ENCODE data around the gene LRRC31. TPM values are rescaled to one million over a fixed set of nuclear protein-coding genes. Genes with fewer than 3 reads are reported as not detected.

Gene LRRC31
- total RNA-seq, 4 donors from 2014 or later: not detected

GRCh38 chr3:169895072-169895471 is 25.3 kb upstream of the LRRC31 start:
- Histone ChIP-seq H3K27ac (replicated peaks in 1 of 4) (no peak overlapping the region), H3K4me1 (no peaks in the 10 kb centered on the region), H3K36me3 (no peaks in the 10 kb centered on the region), H3K4me3 (no peak overlapping the region), H3K9me3 (no peaks in the 10 kb centered on the region), H3K27me3 (no peaks in the 10 kb centered on the region)
- intact Hi-C loops (cut with DNase I): no loop called here
- no peak for DNase-seq (ENCODE audit: extremely low spot score)
- WGBS: 67% methylated on average over 6 of the region's 6 CpGs
- TF ChIP-seq, protein P1, sequence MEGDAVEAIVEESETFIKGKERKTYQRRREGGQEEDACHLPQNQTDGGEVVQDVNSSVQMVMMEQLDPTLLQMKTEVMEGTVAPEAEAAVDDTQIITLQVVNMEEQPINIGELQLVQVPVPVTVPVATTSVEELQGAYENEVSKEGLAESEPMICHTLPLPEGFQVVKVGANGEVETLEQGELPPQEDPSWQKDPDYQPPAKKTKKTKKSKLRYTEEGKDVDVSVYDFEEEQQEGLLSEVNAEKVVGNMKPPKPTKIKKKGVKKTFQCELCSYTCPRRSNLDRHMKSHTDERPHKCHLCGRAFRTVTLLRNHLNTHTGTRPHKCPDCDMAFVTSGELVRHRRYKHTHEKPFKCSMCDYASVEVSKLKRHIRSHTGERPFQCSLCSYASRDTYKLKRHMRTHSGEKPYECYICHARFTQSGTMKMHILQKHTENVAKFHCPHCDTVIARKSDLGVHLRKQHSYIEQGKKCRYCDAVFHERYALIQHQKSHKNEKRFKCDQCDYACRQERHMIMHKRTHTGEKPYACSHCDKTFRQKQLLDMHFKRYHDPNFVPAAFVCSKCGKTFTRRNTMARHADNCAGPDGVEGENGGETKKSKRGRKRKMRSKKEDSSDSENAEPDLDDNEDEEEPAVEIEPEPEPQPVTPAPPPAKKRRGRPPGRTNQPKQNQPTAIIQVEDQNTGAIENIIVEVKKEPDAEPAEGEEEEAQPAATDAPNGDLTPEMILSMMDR (IDR thresholded peaks at IDR 0.05): no peak
- TF ChIP-seq EP300 (IDR thresholded peaks at IDR 0.05): no peak
- TF ChIP-seq POLR2A (IDR thresholded peaks at IDR 0.05; ENCODE audit: low read depth): no peak
- no peak for TF ChIP-seq POLR2AphosphoS5 (IDR thresholded peaks at IDR 0.05)

- TF ChIP-seq POLR2AphosphoS5 (IDR thresholded peaks at IDR 0.05): no peak
- no peak for TF ChIP-seq EP300 (IDR thresholded peaks at IDR 0.05)
- no peak for TF ChIP-seq POLR2A (IDR thresholded peaks at IDR 0.05; ENCODE audit: low read depth)
- TF ChIP-seq, protein P1 (IDR thresholded peaks at IDR 0.05): no peak
Observed at GRCh38 chr3:169894110-169894509, 24.4 kb upstream of the LRRC31 start.

DNA sequence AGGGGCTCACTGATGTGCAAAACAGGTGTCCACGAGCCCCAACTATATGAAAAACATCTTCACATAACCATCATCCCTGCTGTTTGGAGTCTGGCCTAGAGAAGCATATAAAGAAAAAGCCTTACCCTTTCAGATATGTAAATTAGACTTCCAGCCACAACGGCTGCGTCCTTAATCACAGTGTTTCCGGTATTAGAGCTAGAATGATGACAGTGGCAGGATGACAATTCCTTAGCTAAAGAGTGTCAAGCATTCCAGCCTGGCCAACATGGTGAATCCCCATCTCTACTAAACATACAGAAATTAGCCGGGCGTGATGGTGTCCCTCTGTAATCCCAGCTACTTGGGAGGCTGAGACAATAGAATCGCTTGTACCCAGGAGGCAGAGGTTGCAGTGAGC is 22.2 kb upstream of the LRRC31 start:
- Histone ChIP-seq H3K36me3 (no peaks in the 10 kb centered on the region), H3K27me3 (no peaks in the 10 kb centered on the region), H3K27ac (replicated peaks in 1 of 4) (no peak overlapping the region), H3K4me1 (peaks cover 0 to 1% (median 1%) of the 10 kb centered on the region in 4 donors), H3K9me3 (no peaks in the 10 kb centered on the region), H3K4me3 (no peak overlapping the region)
- DNase-seq (ENCODE audit: extremely low spot score): no peak
- WGBS: 91% methylated on average over 7 of the region's 7 CpGs
- intact Hi-C loops (cut with DNase I): no loop called here
- no peak for TF ChIP-seq POLR2A (IDR thresholded peaks at IDR 0.05; ENCODE audit: low read depth)
- no peak for TF ChIP-seq POLR2AphosphoS5 (IDR thresholded peaks at IDR 0.05)
- TF ChIP-seq, protein P1 (IDR thresholded peaks at IDR 0.05): no peak
- no peak for TF ChIP-seq EP300 (IDR thresholded peaks at IDR 0.05)

More at GRCh38 chr3:169894110-169894509, 24.4 kb upstream of the LRRC31 start:
- no peak for DNase-seq (ENCODE audit: extremely low spot score)
- no peaks in the 10 kb centered on the region for H3K9me3 ChIP-seq
- no peak overlapping the region for H3K27ac ChIP-seq (replicated peaks in 1 of 4)
- H3K4me3 ChIP-seq: no peak overlapping the region
- H3K27me3 ChIP-seq: no peaks in the 10 kb centered on the region
- intact Hi-C loops (cut with DNase I): no loop called here
- H3K4me1 ChIP-seq: no peaks in the 10 kb centered on the region
- H3K36me3 ChIP-seq: no peaks in the 10 kb centered on the region
- 74% methylated on average over 7 of the region's 7 CpGs for WGBS

GRCh38 chr3:169886671-169887070 is 16.9 kb upstream of the LRRC31 start:
- no peak for DNase-seq (ENCODE audit: extremely low spot score)

More at GRCh38 chr3:169886671-169887070, 16.9 kb upstream of the LRRC31 start:
- 36% methylated on average over 5 of the region's 5 CpGs for WGBS
- Histone ChIP-seq H3K4me3 (no peak overlapping the region), H3K4me1 (peaks cover 3 to 9% (median 9%) of the 10 kb centered on the region in 4 donors), H3K27ac (replicated peaks in 1 of 4) (peak overlapping the region in 2 of 4 donors; percentile 5 to 7), H3K27me3 (no peaks in the 10 kb centered on the region), H3K9me3 (no peaks in the 10 kb centered on the region), H3K36me3 (no peaks in the 10 kb centered on the region)
- intact Hi-C loops (cut with DNase I): no loop called here
- no peak for TF ChIP-seq POLR2AphosphoS5 (IDR thresholded peaks at IDR 0.05)
- no peak for TF ChIP-seq POLR2A (IDR thresholded peaks at IDR 0.05; ENCODE audit: low read depth)
- TF ChIP-seq, protein P1 (IDR thresholded peaks at IDR 0.05): no peak
- no peak for TF ChIP-seq EP300 (IDR thresholded peaks at IDR 0.05)

All from esophagus muscularis mucosa (tissue), 4 donors.